ENCODE data around the gene CERK. TPM values are rescaled to one million over a fixed set of nuclear protein-coding genes. Genes with fewer than 3 reads are reported as not detected.
A peak's percentile ranks its signal among the peaks of the same experiment; 100 is the strongest.

CERK gene
- total and polyA plus RNA-seq, 8 donors = 25.0 to 44.0 (median 40.4) TPM

DNA sequence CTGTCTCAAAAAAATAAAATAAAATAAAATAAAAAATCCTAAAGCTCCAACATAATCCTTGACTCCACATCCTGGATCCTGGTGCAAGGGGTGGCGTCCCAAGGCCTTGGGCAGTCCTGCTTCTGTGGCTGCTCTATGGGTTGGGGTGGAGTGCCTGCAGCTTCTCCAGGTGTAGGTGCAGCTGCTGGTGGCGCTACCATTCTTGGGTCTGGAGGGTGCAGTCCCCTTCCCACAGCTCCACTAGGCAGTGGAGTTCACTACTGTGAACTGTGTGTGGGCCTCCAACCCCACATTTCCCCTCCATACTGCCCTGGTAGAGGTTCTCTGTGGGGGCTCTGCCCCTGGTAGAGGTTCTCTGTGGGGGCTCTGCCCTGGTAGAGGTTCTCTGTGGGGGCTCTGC is 17.5 kb upstream of the CERK start:
- H3K27ac ChIP-seq = peak overlapping the region in 1 of 2 donors; percentile 97
- ATAC-seq = no peak
- H3K4me3 ChIP-seq = no peak overlapping the region
- DNase-seq = peak in 1 of 4 donors; percentile 31
- no peaks in the 10 kb centered on the region for H3K27me3 ChIP-seq
- peaks cover 0 to 12% of the 10 kb centered on the region in 2 donors for H3K9me3 ChIP-seq
- TF ChIP-seq, protein P1, sequence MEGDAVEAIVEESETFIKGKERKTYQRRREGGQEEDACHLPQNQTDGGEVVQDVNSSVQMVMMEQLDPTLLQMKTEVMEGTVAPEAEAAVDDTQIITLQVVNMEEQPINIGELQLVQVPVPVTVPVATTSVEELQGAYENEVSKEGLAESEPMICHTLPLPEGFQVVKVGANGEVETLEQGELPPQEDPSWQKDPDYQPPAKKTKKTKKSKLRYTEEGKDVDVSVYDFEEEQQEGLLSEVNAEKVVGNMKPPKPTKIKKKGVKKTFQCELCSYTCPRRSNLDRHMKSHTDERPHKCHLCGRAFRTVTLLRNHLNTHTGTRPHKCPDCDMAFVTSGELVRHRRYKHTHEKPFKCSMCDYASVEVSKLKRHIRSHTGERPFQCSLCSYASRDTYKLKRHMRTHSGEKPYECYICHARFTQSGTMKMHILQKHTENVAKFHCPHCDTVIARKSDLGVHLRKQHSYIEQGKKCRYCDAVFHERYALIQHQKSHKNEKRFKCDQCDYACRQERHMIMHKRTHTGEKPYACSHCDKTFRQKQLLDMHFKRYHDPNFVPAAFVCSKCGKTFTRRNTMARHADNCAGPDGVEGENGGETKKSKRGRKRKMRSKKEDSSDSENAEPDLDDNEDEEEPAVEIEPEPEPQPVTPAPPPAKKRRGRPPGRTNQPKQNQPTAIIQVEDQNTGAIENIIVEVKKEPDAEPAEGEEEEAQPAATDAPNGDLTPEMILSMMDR (IDR thresholded peaks at IDR 0.05) = no peak
- intact Hi-C loops (cut with DNase I) = no loop called here
- peaks cover 29 to 73% of the 10 kb centered on the region in 2 donors for H3K4me1 ChIP-seq
- H3K36me3 ChIP-seq = no peaks in the 10 kb centered on the region

DNA sequence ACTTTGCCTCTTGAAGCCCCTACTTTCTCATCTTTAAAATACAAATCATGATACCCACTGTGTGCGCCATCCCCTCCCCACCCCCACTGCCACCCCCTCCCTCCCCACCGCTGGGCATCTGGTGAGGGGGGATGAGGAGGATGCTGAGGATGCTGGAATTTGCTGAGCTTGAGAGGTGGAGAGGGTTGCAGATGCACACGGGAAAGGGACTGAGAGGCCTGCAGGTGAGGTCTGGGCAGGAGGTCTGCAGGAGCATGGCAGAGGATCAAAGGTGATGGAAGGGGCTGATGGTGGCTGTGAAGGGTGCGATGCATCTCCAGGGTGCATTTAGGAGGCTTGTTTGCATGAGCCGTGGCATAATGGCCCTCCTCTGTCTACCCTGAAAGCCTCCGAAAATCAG is 16.8 kb upstream of the CERK start:
- TF ChIP-seq, protein P1 (IDR thresholded peaks at IDR 0.05) = no peak
- Histone ChIP-seq H3K4me3 (peak overlapping the region in 1 of 2 donors; percentile 15), H3K27ac (peak overlapping the region; percentile 84 to 97), H3K27me3 (no peaks in the 10 kb centered on the region), H3K36me3 (no peaks in the 10 kb centered on the region), H3K9me3 (peaks cover 0 to 12% of the 10 kb centered on the region in 2 donors), H3K4me1 (peaks cover 30 to 80% of the 10 kb centered on the region in 2 donors)
- no peak for DNase-seq
- intact Hi-C loops (cut with DNase I) = no loop called here
- ATAC-seq = no peak

DNA sequence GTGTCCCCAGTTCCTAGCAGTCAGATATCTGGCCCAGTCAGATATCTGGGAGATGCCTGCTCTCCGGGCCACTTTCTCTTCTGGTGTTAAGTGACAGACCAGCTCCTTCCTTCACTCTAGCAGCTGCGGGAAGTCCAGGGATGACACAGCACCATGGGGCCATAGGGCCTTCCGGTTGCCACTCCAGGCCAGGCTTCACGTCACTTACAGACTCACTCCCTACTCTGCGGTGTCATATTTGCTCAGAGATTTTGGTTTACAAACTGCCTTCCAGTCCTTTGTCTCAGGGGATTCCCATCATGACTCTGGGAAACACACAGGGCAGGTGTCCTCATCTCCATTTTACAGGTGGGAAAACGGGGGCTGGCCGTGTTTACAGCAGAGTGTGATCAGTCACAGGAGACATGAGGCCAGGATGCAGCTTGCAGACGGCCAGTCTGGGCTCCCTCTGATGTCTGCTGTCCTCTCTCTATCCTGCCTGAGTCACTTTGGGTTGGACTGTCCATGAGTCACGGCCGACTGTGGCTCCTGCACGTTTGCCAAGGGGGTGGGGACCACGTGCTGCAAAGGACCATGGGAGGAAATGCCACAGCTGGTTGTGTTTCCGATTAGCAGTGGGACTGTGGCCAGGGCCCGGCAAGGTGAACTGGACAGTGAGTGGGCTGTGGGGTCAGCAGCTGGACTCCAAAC is 16.2 kb upstream of the CERK start:
- intact Hi-C loops (cut with DNase I) = no loop called here
- TF ChIP-seq, protein P1 (IDR thresholded peaks at IDR 0.05) = no peak
- H3K27me3 ChIP-seq = no peaks in the 10 kb centered on the region
- H3K4me3 ChIP-seq = peak overlapping the region in 1 of 2 donors; percentile 15
- no peaks in the 10 kb centered on the region for H3K36me3 ChIP-seq
- H3K9me3 ChIP-seq = peaks cover 0 to 12% of the 10 kb centered on the region in 2 donors
- DNase-seq (peak in 3 of 4 donors; percentile 71 to 95 (median 91)), ATAC-seq (peak; percentile 81)
- H3K27ac ChIP-seq = peak overlapping the region; percentile 84 to 97
- H3K4me1 ChIP-seq = peaks cover 30 to 86% of the 10 kb centered on the region in 2 donors

DNA sequence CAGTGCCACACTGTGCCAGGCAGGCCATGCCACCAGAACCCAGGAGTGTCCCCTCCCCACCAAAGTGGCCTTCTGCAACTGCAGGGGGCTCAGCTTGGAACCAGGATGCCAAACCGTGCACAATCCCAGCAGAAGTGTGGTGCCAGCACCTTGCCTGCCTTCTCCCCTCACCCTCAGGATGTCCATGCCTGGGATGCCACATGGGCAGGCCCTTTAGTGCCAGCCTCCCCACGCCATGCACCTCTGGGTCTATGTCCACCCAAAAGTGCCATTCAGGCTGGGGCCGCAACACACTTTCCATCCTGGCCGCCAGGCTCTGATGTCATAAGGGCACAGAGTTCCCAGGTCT is 15.7 kb upstream of the CERK start:
- intact Hi-C loops (cut with DNase I) = no loop called here
- Histone ChIP-seq H3K4me3 (peak overlapping the region in 1 of 2 donors; percentile 15), H3K27ac (peak overlapping the region; percentile 84 to 97), H3K27me3 (no peaks in the 10 kb centered on the region), H3K36me3 (no peaks in the 10 kb centered on the region), H3K4me1 (peaks cover 29 to 86% of the 10 kb centered on the region in 2 donors), H3K9me3 (peaks cover 0 to 12% of the 10 kb centered on the region in 2 donors)
- DNase-seq = no peak
- no peak for ATAC-seq
- TF ChIP-seq, protein P1 (IDR thresholded peaks at IDR 0.05) = no peak

DNA sequence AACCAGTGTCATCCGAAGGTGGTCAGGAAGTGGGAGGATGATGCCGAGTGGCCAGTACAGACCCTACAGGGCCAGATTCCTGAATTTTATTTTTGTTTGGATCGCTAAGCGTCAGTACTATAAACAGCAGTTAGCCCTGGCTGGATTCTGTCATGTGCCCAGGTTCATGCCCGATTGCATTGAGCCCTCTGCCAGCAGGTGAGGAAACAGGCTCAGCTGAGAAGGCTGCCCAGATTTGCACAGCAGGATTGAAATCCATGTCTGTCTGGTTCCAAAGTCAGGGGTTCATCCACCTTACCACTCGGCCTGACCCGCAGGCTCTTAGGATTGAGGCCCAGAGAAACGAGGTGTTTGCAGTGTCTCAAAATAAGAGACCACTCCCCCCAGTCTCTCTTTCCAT is 15.3 kb upstream of the CERK start:
- Histone ChIP-seq H3K9me3 (peaks cover 0 to 12% of the 10 kb centered on the region in 2 donors), H3K4me1 (peaks cover 27 to 86% of the 10 kb centered on the region in 2 donors), H3K27me3 (no peaks in the 10 kb centered on the region), H3K36me3 (no peaks in the 10 kb centered on the region), H3K27ac (peak overlapping the region; percentile 84 to 97), H3K4me3 (no peak overlapping the region)
- intact Hi-C loops (cut with DNase I) = no loop called here
- no peak for DNase-seq
- TF ChIP-seq, protein P1 (IDR thresholded peaks at IDR 0.05) = no peak
- no peak for ATAC-seq
